ENCODE results near the gene SELENOT.
A peak's percentile ranks its signal among the peaks of the same experiment; 100 is the strongest.
"Not testable (repeated sequence)": the region's sequence is repeated elsewhere in the genome, so short reads cannot be mapped to it uniquely, and the experiment has no call there.

SELENOT gene

GRCh38 chr3:150603153-150603979 lies at the start of gene SELENOT:
Gene SELENOT, plus strand, starts transcription at chr3:150603321. Its CDS starts 42 bp downstream, at chr3:150603363.
- DNase-seq (ENCODE audit: low read depth in 3 of 3) = peak; percentile 88 to 91 (median 90)

- DNase-seq (ENCODE audit: low read depth in 3 of 3) = no peak
These were observed 47.2 kb upstream of the SELENOT start for GRCh38 chr3:150555859-150556436.

GRCh38 chr3:150556792-150557191 lies 46.3 kb upstream of the SELENOT start:
- no peak for DNase-seq (ENCODE audit: low read depth in 3 of 3)

- no peak for DNase-seq (ENCODE audit: low read depth in 3 of 3)
These were observed 45.4 kb upstream of the SELENOT start for GRCh38 chr3:150557725-150558124.

GRCh38 chr3:150564243-150564642 lies 38.9 kb upstream of the SELENOT start:
- no peak for DNase-seq (ENCODE audit: low read depth in 3 of 3)

GRCh38 chr3:150567328-150567727 lies 35.8 kb upstream of the SELENOT start:
- DNase-seq (ENCODE audit: low read depth in 3 of 3) = no peak

GRCh38 chr3:150577855-150578254 lies 25.3 kb upstream of the SELENOT start:
- no peak for DNase-seq (ENCODE audit: low read depth in 3 of 3)

- DNase-seq (ENCODE audit: low read depth in 3 of 3) = no peak
These were observed 21.9 kb upstream of the SELENOT start for GRCh38 chr3:150581174-150581573.

- no peak for DNase-seq (ENCODE audit: low read depth in 3 of 3)
These were observed 20.5 kb upstream of the SELENOT start for GRCh38 chr3:150582620-150583019.

- DNase-seq (ENCODE audit: low read depth in 3 of 3) = no peak
These were observed 20.1 kb upstream of the SELENOT start for GRCh38 chr3:150583028-150583427.

- DNase-seq (ENCODE audit: low read depth in 3 of 3) = no peak
These were observed 14.9 kb upstream of the SELENOT start for GRCh38 chr3:150588027-150588830.

GRCh38 chr3:150589759-150590158 lies 13.4 kb upstream of the SELENOT start:
- DNase-seq (ENCODE audit: low read depth in 3 of 3) = no peak

- DNase-seq (ENCODE audit: low read depth in 3 of 3) = no peak
These were observed 9.0 kb upstream of the SELENOT start for GRCh38 chr3:150594150-150594549.

GRCh38 chr3:150597646-150598045 lies 5.5 kb upstream of the SELENOT start:
- no peak for DNase-seq (ENCODE audit: low read depth in 3 of 3)

- DNase-seq (ENCODE audit: low read depth in 3 of 3) = no peak
These were observed 3.4 kb upstream of the SELENOT start for GRCh38 chr3:150599611-150600297.

- DNase-seq (ENCODE audit: low read depth in 3 of 3) = not testable (repeated sequence)
These were observed 2.2 kb upstream of the SELENOT start for GRCh38 chr3:150600647-150601530.

- no peak for DNase-seq (ENCODE audit: low read depth in 3 of 3)
These were observed 532 bp upstream of the SELENOT start for GRCh38 chr3:150602426-150603152.

- no peak for DNase-seq (ENCODE audit: low read depth in 3 of 3)
These were observed 829 bp downstream of the SELENOT start for GRCh38 chr3:150603980-150604319.

GRCh38 chr3:150605998-150606641 lies 3.0 kb downstream of the SELENOT start:
- DNase-seq (ENCODE audit: low read depth in 3 of 3) = no peak
